Stimulated activated CD8-positive, alpha-beta memory T cell treated with anti-CD3 and anti-CD28 coated beads, Interleukin-4, amount 100 ng/mL, for 24 hours (primary cell): Measurements from ENCODE around the gene LAGE3.

ENCODE experiments used
- DNase-seq: peaks from one replicate; pipeline ENCODE4 v3.0.0-alpha.2; 2020; ENCODE audit warnings: low read depth

LAGE3 gene

GRCh38 chrX:154458116-154458953 is 20.7 kb downstream of the LAGE3 start, which contains the start of gene PLXNA3:
Gene PLXNA3 (plus strand): TSS chrX:154458281. CDS start chrX:154460184, 1,903 bp downstream.
- DNase-seq: peak; percentile 50

- no peak for DNase-seq
Measured at GRCh38 chrX:154457491-154458115, 21.5 kb downstream of the LAGE3 start.

GRCh38 chrX:154452823-154453222 is 26.3 kb downstream of the LAGE3 start:
- no peak for DNase-seq

- no peak for DNase-seq
Measured at GRCh38 chrX:154450312-154450711, 28.8 kb downstream of the LAGE3 start.

GRCh38 chrX:154449618-154450017 is 29.5 kb downstream of the LAGE3 start:
- DNase-seq: no peak

GRCh38 chrX:154448484-154448883 is 30.6 kb downstream of the LAGE3 start:
- no peak for DNase-seq

GRCh38 chrX:154446430-154446829 is 32.7 kb downstream of the LAGE3 start:
- no peak for DNase-seq

GRCh38 chrX:154445776-154446175 is 33.3 kb downstream of the LAGE3 start:
- no peak for DNase-seq

GRCh38 chrX:154444755-154445246 is 34.3 kb downstream of the LAGE3 start:
- DNase-seq: no peak

GRCh38 chrX:154443992-154444754 is 34.9 kb downstream of the LAGE3 start, which contains the start of gene FAM50A:
Gene FAM50A (plus strand): TSS chrX:154444141. CDS start chrX:154444236, 95 bp downstream.
- DNase-seq: peak; percentile 64

- DNase-seq: no peak
Measured at GRCh38 chrX:154443479-154443910, 35.6 kb downstream of the LAGE3 start.

- no peak for DNase-seq
Measured at GRCh38 chrX:154441984-154442707, 36.9 kb downstream of the LAGE3 start.

GRCh38 chrX:154441564-154441963 is 37.5 kb downstream of the LAGE3 start:
- DNase-seq: no peak

- no peak for DNase-seq
Measured at GRCh38 chrX:154440623-154441357, 38.3 kb downstream of the LAGE3 start.

- DNase-seq: no peak
Measured at GRCh38 chrX:154439841-154440240, 39.2 kb downstream of the LAGE3 start.

GRCh38 chrX:154437971-154438893 is 40.8 kb downstream of the LAGE3 start:
- DNase-seq: no peak

GRCh38 chrX:154436983-154437752 is 41.9 kb downstream of the LAGE3 start, which contains the start of gene GDI1:
Gene GDI1 (plus strand): TSS chrX:154437154. CDS start chrX:154437255, 101 bp downstream.
- peak; percentile 42 for DNase-seq

- DNase-seq: no peak
Measured at GRCh38 chrX:154436374-154436982, 42.6 kb downstream of the LAGE3 start.
